Measurements from ENCODE around the gene ADAMTSL5.

ADAMTSL5 gene

GRCh38 chr19:1465191-1466016, 47.4 kb downstream of the ADAMTSL5 start:
- DNase-seq: peak; percentile 39

DNA sequence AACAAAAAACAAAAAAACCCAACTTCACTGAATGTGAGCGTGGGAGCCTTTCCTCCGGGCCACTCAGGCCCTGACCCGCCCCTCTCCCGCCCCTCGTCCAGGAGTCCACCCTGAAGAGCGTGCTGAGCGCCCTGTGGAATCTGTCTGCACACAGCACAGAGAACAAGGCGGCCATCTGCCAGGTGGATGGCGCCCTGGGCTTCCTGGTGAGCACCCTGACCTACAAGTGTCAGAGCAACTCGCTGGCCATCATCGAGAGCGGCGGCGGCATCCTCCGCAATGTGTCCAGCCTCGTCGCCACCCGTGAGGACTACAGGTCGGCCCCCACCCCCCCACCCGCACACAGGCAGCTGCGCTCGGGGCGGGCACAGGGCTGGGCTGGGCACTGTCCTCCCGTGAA, 51.0 kb downstream of the ADAMTSL5 start:
- no peak for DNase-seq

DNA sequence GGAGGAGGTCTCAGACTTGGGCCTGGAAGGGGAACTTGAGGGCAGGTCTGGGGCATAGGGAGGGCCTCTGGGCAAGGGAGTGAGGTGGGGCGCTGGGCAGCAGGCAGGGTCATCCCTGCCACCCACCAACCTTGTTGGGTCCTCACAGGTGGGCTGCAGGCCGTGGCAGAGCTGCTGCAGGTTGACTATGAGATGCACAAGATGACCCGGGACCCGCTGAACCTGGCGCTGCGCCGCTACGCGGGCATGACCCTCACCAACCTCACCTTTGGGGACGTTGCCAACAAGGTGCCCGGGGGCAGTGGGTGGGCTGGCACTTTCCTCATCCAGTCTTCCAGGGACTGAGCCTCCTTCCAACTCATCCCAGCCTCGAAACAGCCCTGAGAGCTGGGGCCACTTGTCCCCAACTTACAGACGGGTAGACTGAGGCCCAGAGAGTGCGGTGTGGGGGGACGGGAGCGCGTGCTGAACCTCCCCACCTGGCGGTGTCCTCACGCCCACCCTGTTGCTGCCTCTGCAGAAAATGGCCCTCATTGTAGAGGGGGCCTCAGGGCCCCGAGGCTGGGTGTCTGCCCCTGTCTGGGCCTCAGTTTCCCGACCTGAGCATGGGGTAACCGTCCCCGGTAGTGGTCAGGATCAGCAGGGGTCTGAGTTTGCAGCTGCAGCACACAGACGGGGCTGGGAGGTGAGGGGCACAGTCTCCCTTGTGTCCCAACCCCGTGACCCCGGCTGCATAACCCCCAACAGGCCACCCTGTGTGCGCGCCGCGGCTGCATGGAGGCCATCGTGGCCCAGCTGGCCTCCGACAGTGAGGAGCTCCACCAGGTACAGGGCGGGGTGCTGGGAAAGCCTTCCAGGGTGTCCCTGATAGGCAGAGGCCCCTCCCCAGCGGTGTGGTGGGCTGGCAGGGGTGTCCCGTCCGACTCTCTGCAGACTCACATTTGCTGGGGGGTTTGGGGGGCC, 52.5 kb downstream of the ADAMTSL5 start:
- no peak for DNase-seq

GRCh38 chr19:1459479-1459878, 53.3 kb downstream of the ADAMTSL5 start:
- DNase-seq: peak; percentile 70

DNA sequence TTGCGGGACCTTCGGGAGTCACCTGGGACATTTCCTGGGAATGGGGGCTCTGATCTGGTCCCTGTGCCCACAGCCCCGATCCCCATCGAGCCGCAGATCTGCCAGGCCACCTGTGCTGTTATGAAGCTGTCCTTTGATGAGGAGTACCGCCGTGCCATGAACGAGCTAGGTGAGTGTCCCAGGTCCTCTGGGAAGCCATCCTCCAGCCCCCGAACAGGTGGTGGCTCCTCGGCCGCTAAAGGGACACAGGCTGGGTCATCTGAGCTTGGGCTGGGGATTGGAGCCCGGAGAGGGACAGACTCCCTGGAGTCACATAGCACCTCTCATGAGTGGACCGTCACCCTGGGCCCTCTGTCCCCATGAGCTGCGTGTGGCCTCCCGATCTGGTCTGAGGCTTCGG, 54.9 kb downstream of the ADAMTSL5 start:
- no peak for DNase-seq

DNA sequence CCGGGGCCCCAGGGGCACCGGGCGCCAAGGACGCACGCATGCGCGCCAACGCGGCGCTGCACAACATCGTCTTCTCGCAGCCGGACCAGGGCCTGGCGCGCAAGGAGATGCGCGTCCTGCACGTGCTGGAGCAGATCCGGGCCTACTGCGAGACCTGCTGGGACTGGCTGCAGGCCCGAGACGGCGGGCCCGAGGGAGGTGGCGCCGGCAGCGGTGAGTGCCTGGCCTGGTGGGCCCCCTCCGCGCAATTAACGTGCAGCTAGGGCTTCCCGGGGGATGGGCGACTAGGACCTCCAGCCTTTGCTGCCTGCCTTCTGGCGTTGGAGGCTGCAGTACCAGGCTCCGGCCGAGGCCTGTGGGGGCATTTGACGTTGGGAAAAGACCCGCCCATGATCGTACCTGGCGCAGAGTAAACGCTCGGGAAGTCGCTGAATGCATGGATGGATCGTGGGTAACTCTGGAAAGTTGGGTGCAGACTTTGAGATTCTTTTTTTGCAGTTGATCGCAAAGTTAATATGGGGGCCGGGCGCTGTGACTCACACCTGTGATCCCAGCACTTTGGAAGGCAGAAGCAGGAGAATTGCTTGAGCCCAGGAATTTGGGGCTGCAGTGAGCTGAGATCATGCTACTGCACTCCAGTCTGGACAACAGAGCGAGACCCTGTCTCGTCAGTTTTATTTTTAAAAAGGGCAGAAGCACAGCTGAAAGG, 55.6 kb downstream of the ADAMTSL5 start:
- DNase-seq: no peak

GRCh38 chr19:1456121-1456900, 56.5 kb downstream of the ADAMTSL5 start:
- DNase-seq: no peak

- peak; percentile 75 for DNase-seq
Observed at GRCh38 chr19:1455336-1456120, 57.3 kb downstream of the ADAMTSL5 start.
